GM23338 (cell line): ENCODE measurements around the gene CLSTN2. TPM values are rescaled to one million over a fixed set of nuclear protein-coding genes. Genes with fewer than 3 reads are reported as not detected.

Experiments
- ATAC-seq: fragments of 200-7000 bp; cut with Tn5 transposase; 3 replicates; pipeline ENCODE4 v1.9.1; 2020
- DNase-seq: peaks from one replicate; pipeline ENCODE4 v3.0.0-alpha.2; 2015; ENCODE audit warnings: low spot score
- H2AFZ ChIP-seq: fragments of 200-600 bp; sonication (generic); 2 replicates; pipeline ENCODE4 v1.8.0; 2016; ENCODE audit warnings: antibody characterized with exemption, mild to moderate bottlenecking, moderate library complexity
- H3F3A ChIP-seq: fragments of 200-600 bp; sonication (generic); replicated peaks from 2 replicates; pipeline ENCODE4 v1.8.0; 2017; ENCODE audit warnings: antibody characterized with exemption, mixed run types, low read depth
- H3K27ac ChIP-seq: fragments of 200-600 bp; sonication (generic); 2 replicates; pipeline ENCODE4 v1.6.1; 2016; ENCODE audit warnings: low read depth
- H3K27me3 ChIP-seq: fragments of 200-600 bp; sonication (generic); 2 replicates; pipeline ENCODE4 v1.8.0; 2016; ENCODE audit warnings: mild to moderate bottlenecking, mixed run types, moderate library complexity; ENCODE audit not compliant: insufficient read depth
- H3K36me3 ChIP-seq: fragments of 200-600 bp; sonication (generic); 2 replicates; pipeline ENCODE4 v1.8.0; 2016; ENCODE audit warnings: mild to moderate bottlenecking; ENCODE audit not compliant: insufficient read depth
- H3K4me1 ChIP-seq: fragments of 200-600 bp; sonication (generic); 2 replicates; pipeline ENCODE4 v1.8.0; 2016; ENCODE audit warnings: mild to moderate bottlenecking, moderate library complexity; ENCODE audit not compliant: insufficient read depth
- H3K4me2 ChIP-seq: fragments of 200-600 bp; sonication (generic); 2 replicates; pipeline ENCODE4 v1.7.1; 2017; ENCODE audit warnings: mixed run types
- H3K4me3 ChIP-seq: fragments of 200-600 bp; sonication (generic); 2 replicates; pipeline ENCODE4 v1.6.1; 2016; ENCODE audit warnings: mixed run types
- H3K79me2 ChIP-seq: fragments of 200-600 bp; sonication (generic); replicated peaks from 2 replicates; pipeline ENCODE4 v1.8.0; 2017; ENCODE audit warnings: mild to moderate bottlenecking; ENCODE audit not compliant: insufficient read depth
- H3K9me2 ChIP-seq: fragments of 200-600 bp; sonication (generic); 2 replicates; pipeline ENCODE4 v1.8.0; 2017; ENCODE audit not compliant: insufficient read depth
- H4K20me1 ChIP-seq: fragments of 200-600 bp; sonication (generic); replicated peaks from 2 replicates; pipeline ENCODE4 v1.8.0; 2017; ENCODE audit warnings: mild to moderate bottlenecking; ENCODE audit not compliant: insufficient read depth
- H3K27ac Mint-ChIP-seq: 2 replicates; pipeline ENCODE4 v1.8.0; 2020; ENCODE audit warnings: inconsistent platforms, mild to moderate bottlenecking, moderate library complexity, mixed read lengths
- H3K27me3 Mint-ChIP-seq: 3 replicates; pipeline ENCODE4 v1.8.0; 2022; ENCODE audit warnings: low read depth, mild to moderate bottlenecking, moderate library complexity, mixed read lengths, inconsistent platforms; ENCODE audit not compliant: insufficient read depth, poor library complexity
- H3K36me3 Mint-ChIP-seq: 3 replicates; pipeline ENCODE4 v1.8.0; 2021; ENCODE audit warnings: low read depth, mild to moderate bottlenecking, inconsistent platforms, moderate library complexity, mixed read lengths
- H3K4me1 Mint-ChIP-seq: 3 replicates; pipeline ENCODE4 v1.8.0; 2020; ENCODE audit warnings: mild to moderate bottlenecking, inconsistent platforms, mixed read lengths
- H3K4me3 Mint-ChIP-seq: 3 replicates; pipeline ENCODE4 v1.8.0; 2021; ENCODE audit warnings: moderate library complexity, mild to moderate bottlenecking, inconsistent platforms, mixed read lengths
- H3K9me3 Mint-ChIP-seq: 3 replicates; pipeline ENCODE4 v1.8.0; 2020; ENCODE audit warnings: moderate library complexity, mild to moderate bottlenecking, inconsistent platforms, mixed read lengths
- CREB1 ChIP-seq: fragments of 250-450 bp; sonication (Bioruptor Pico); IDR thresholded peaks from 2 replicates; pipeline ENCODE4 v1.5.0; 2020; ENCODE audit warnings: low read depth, mild to moderate bottlenecking, moderate library complexity
- CTCF ChIP-seq, 2 experiments: fragments of 200-600 bp in 1 of 2; sonication (generic) in 1 of 2; conservative IDR thresholded peaks; 2 replicates each; pipeline versions ENCODE4 v1.5.1 to v1.6.1; 2016 to 2017; ENCODE audit warnings: antibody characterized with exemption in 2 of 2, low read depth in 2 of 2, mild to moderate bottlenecking in 2 of 2, moderate library complexity in 1 of 2
- ETS1 ChIP-seq: IDR thresholded peaks from 2 replicates; pipeline ENCODE4 v1.6.1; 2016; ENCODE audit warnings: antibody characterized with exemption
- EZH2 ChIP-seq: fragments of 200-600 bp; sonication (generic); IDR thresholded peaks from one replicate; pipeline ENCODE4 v1.8.0; 2017; ENCODE audit warnings: antibody characterized with exemption, mild to moderate bottlenecking, low read depth; ENCODE audit not compliant: unreplicated experiment
- EZH2phosphoT487 ChIP-seq: fragments of 200-600 bp; sonication (generic); IDR thresholded peaks from one replicate; pipeline ENCODE4 v1.8.1; 2018; ENCODE audit warnings: antibody characterized with exemption; ENCODE audit not compliant: unreplicated experiment
- JUNB ChIP-seq: IDR thresholded peaks from one replicate; pipeline ENCODE4 v1.6.1; 2016; ENCODE audit warnings: antibody characterized with exemption; ENCODE audit not compliant: unreplicated experiment
- POLR2AphosphoS5 ChIP-seq: IDR thresholded peaks from 2 replicates; pipeline ENCODE4 v1.6.1; 2016; ENCODE audit warnings: antibody characterized with exemption, low read depth
- REST ChIP-seq: IDR thresholded peaks from one replicate; pipeline ENCODE4 v1.6.1; 2018; ENCODE audit warnings: antibody characterized with exemption; ENCODE audit not compliant: unreplicated experiment
- STAT1 ChIP-seq: IDR thresholded peaks from one replicate; pipeline ENCODE4 v1.6.1; 2016; ENCODE audit warnings: antibody characterized with exemption; ENCODE audit not compliant: unreplicated experiment
- ZNF114 ChIP-seq: fragments of 250-450 bp; sonication (Bioruptor Pico); IDR thresholded peaks from 2 replicates; pipeline ENCODE4 v1.5.0; 2020; ENCODE audit warnings: mild to moderate bottlenecking, moderate library complexity
- ZNF331 ChIP-seq: fragments of 250-450 bp; sonication (Bioruptor Pico); IDR thresholded peaks from 2 replicates; pipeline ENCODE4 v1.5.0; 2020; ENCODE audit warnings: low read depth, mild to moderate bottlenecking, moderate library complexity
- ZNF462 ChIP-seq: fragments of 250-450 bp; sonication (Bioruptor Pico); IDR thresholded peaks from 2 replicates; pipeline ENCODE4 v1.5.0; 2020; ENCODE audit warnings: mild to moderate bottlenecking, moderate library complexity
- polyA plus RNA-seq: library from polyadenylated mRNA; unstranded; fragments of >200 nt; fragmentation: Nextera tagmentation; extraction: Ambion mirVana; gene quantifications from 2 replicates; pipeline ENCODE4 v1.2.1, GENCODE V29; 2016
- total RNA-seq: library from RNA; depleted of rRNA; stranded (reverse); fragments of >200 nt; shearing (Covaris generic); gene quantifications from 2 replicates; pipeline ENCODE4 v1.2.3, GENCODE V29; 2014

CLSTN2 gene
- total and polyA plus RNA-seq, 2 experiments from 2014 or later, result 0.11 to 0.83 TPM

- no peak for TF ChIP-seq CTCF (conservative IDR thresholded peaks at IDR 0.05; ENCODE audit: low read depth in 2 of 2)
- no peak for TF ChIP-seq EZH2phosphoT487
- no peak for TF ChIP-seq ZNF331 (CRISPR knock-in tag)
Measured at GRCh38 chr3:140438736-140439470, 503.9 kb downstream of the CLSTN2 start (continued).

- ATAC-seq (no peak), DNase-seq (no peak)
- Mint-ChIP-seq H3K4me1 (no peaks in the 10 kb centered on the region; the same call in 2 of the 3 replicates), H3K36me3 (no peaks in the 10 kb centered on the region), H3K27me3 (no peaks in the 10 kb centered on the region), H3K4me3 (no peak overlapping the region), H3K27ac (no peak overlapping the region), H3K9me3 (no peaks in the 10 kb centered on the region)
- H3K4me2 ChIP-seq, result no peak overlapping the region
- no peak overlapping the region for H3K27ac ChIP-seq
- no peak overlapping the region for H3K4me3 ChIP-seq
- no peaks in the 10 kb centered on the region for H3F3A ChIP-seq
- no peaks in the 10 kb centered on the region for H3K4me1 ChIP-seq
- peaks cover 4% of the 10 kb centered on the region; the same call in 1 of the 2 replicates for H3K9me2 ChIP-seq
- H3K36me3 ChIP-seq, result no peaks in the 10 kb centered on the region
- no peaks in the 10 kb centered on the region for H3K27me3 ChIP-seq
- no peak overlapping the region for H2AFZ ChIP-seq
- H4K20me1 ChIP-seq, result no peaks in the 10 kb centered on the region
- no peaks in the 10 kb centered on the region for H3K79me2 ChIP-seq
- TF ChIP-seq REST (no peak), ZNF331 (CRISPR knock-in tag) (no peak), ZNF114 (CRISPR knock-in tag) (no peak), ZNF462 (CRISPR knock-in tag) (no peak), ETS1 (no peak), STAT1 (no peak), EZH2phosphoT487 (no peak), CREB1 (CRISPR knock-in tag) (no peak), POLR2AphosphoS5 (no peak), EZH2 (no peak), JUNB (no peak)
Measured at GRCh38 chr3:140439527-140439926, 504.5 kb downstream of the CLSTN2 start.
